Sigmoid colon (tissue), 7 donors: ENCODE measurements around the gene PTGIS. TPM values are rescaled to one million over a fixed set of nuclear protein-coding genes. Genes with fewer than 3 reads are reported as not detected.
A peak's percentile ranks its signal among the peaks of the same experiment; 100 is the strongest.

ENCODE experiments used
- DNase-seq: peaks from one replicate; pipeline ENCODE4 v3.0.0-alpha.2; 2019
- H3K27ac ChIP-seq, 4 donors: fragments of 200-600 bp; sonication (generic); one replicate each; pipeline ENCODE4 v1.5.1; 2016 to 2019; ENCODE audit warnings: mild to moderate bottlenecking in 1 of 4
- H3K27me3 ChIP-seq, 3 donors: fragments of 200-600 bp; sonication (generic); one replicate each; pipeline ENCODE4 v1.5.1; 2019; ENCODE audit warnings: mild to moderate bottlenecking in 1 of 3
- H3K36me3 ChIP-seq, 4 donors: fragments of 200-600 bp; sonication (generic); one replicate each; pipeline ENCODE4 v1.5.1; 2016 to 2019
- H3K4me1 ChIP-seq, 4 donors: fragments of 200-600 bp; sonication (generic); one replicate each; pipeline ENCODE4 v1.5.1; 2017 to 2019
- H3K4me3 ChIP-seq, 4 donors: fragments of 200-600 bp; sonication (generic); one replicate each; pipeline ENCODE4 v1.5.1; 2017 to 2019; ENCODE audit warnings: mild to moderate bottlenecking in 2 of 4, moderate library complexity in 1 of 4
- H3K9me3 ChIP-seq, 4 donors: fragments of 200-600 bp in 3 of 4; sonication (generic) in 3 of 4; one replicate each; pipeline versions ENCODE4 v1.5.1 to v1.6.1; 2013 to 2019
- CTCF ChIP-seq, 4 experiments: fragments of 450-650 bp in 3 of 4; fragments of 200-600 bp in 1 of 4; IDR thresholded peaks; one replicate each; pipeline ENCODE4 v1.5.1; 2016 to 2019; ENCODE audit warnings: antibody characterized with exemption in 4 of 4, mild to moderate bottlenecking in 3 of 4, moderate library complexity in 2 of 4
- EP300 ChIP-seq, 4 donors: sonication (generic); formaldehyde crosslinking; IDR thresholded peaks; one replicate each; pipeline ENCODE4 v1.6.1; 2017; ENCODE audit warnings: antibody characterized with exemption in 4 of 4
- POLR2A ChIP-seq, 2 donors: fragments of 450-650 bp; IDR thresholded peaks; one replicate each; pipeline ENCODE4 v1.6.1; 2016; ENCODE audit warnings: antibody characterized with exemption in 2 of 2, mild to moderate bottlenecking in 2 of 2, moderate library complexity in 2 of 2
- POLR2AphosphoS5 ChIP-seq, 4 donors: sonication (generic); formaldehyde crosslinking; IDR thresholded peaks; one replicate each; pipeline ENCODE4 v1.6.1; 2017; ENCODE audit warnings: antibody characterized with exemption in 4 of 4
- WGBS, 2 donors: extraction: QIAGEN DNeasy Blood & Tissue Kit; methylation state at CpG; one replicate each; pipeline ENCODE4 v1.1.7; 2013; 5-methylcytosine and 5-hydroxymethylcytosine counted together
- intact Hi-C: fragments of 100-400 bp; cut with DNase I; formaldehyde crosslinking; loops from one replicate; pipeline ENCODE4 v1.15.1; 2023
- polyA plus RNA-seq, 3 donors: library from polyadenylated mRNA; stranded (reverse); fragments of 200-250 nt; gene quantifications; one replicate each; pipeline ENCODE4 v1.2.3, GENCODE V29; 2013
- total RNA-seq, 4 donors: library from RNA; depleted of rRNA; stranded (reverse); fragments of >200 nt; gene quantifications; one replicate each; pipeline ENCODE4 v1.1.0, GENCODE V29; 2016
- donor health status: healthy with polysubstance abuse.
- donor health status: Bipolar disorder and iron deficiency.
- donor health status: healthy.

PTGIS gene
- total and polyA plus RNA-seq, 7 donors: 0.46 to 241 (median 55.3) TPM

GRCh38 chr20:49518576-49518975, 49.4 kb downstream of the PTGIS start:
- Histone ChIP-seq H3K27ac (no peak overlapping the region), H3K36me3 (peaks cover 0 to 31% (median under 1%) of the 10 kb centered on the region in 4 donors), H3K4me3 (no peak overlapping the region), H3K9me3 (no peaks in the 10 kb centered on the region), H3K4me1 (no peaks in the 10 kb centered on the region), H3K27me3 (no peaks in the 10 kb centered on the region)
- TF ChIP-seq EP300 (IDR thresholded peaks at IDR 0.05) (no peak), POLR2AphosphoS5 (IDR thresholded peaks at IDR 0.05) (no peak), CTCF (IDR thresholded peaks at IDR 0.05) (no peak), POLR2A (IDR thresholded peaks at IDR 0.05) (no peak)
- intact Hi-C loops: no loop called here
- peak; percentile 39 for DNase-seq
- WGBS, 2 donors: 76 to 79% methylated on average over 5 of the region's 5 CpGs

- no peaks in the 10 kb centered on the region for H3K4me1 ChIP-seq
- H3K27me3 ChIP-seq: no peaks in the 10 kb centered on the region
- intact Hi-C loops: no loop called here
- H3K9me3 ChIP-seq: no peaks in the 10 kb centered on the region
- TF ChIP-seq CTCF (IDR thresholded peaks at IDR 0.05) (no peak), POLR2A (IDR thresholded peaks at IDR 0.05) (no peak), POLR2AphosphoS5 (IDR thresholded peaks at IDR 0.05) (no peak), EP300 (IDR thresholded peaks at IDR 0.05) (no peak)
- no peak overlapping the region for H3K27ac ChIP-seq
- peaks cover 0 to 35% (median 5%) of the 10 kb centered on the region in 4 donors for H3K36me3 ChIP-seq
- H3K4me3 ChIP-seq: no peak overlapping the region
- DNase-seq: peak; percentile 51
- 85 to 91% methylated on average over 4 of the region's 4 CpGs for WGBS, 2 donors
Observed at GRCh38 chr20:49517805-49518100, 50.2 kb downstream of the PTGIS start.

- TF ChIP-seq EP300 (IDR thresholded peaks at IDR 0.05): no peak
- no peak for TF ChIP-seq POLR2A (IDR thresholded peaks at IDR 0.05)
- no peak for TF ChIP-seq CTCF (IDR thresholded peaks at IDR 0.05)
- no peak for TF ChIP-seq POLR2AphosphoS5 (IDR thresholded peaks at IDR 0.05)
- intact Hi-C loops: no loop called here
- DNase-seq: peak; percentile 55
- no peaks in the 10 kb centered on the region for H3K4me1 ChIP-seq
- H3K27ac ChIP-seq: no peak overlapping the region
- no peaks in the 10 kb centered on the region for H3K9me3 ChIP-seq
- whole genome bisulfite sequencing, 2 donors: 77 to 81% methylated on average over 17 of the region's 17 CpGs
- no peaks in the 10 kb centered on the region for H3K27me3 ChIP-seq
- H3K36me3 ChIP-seq: peaks cover 0 to 40% (median 6%) of the 10 kb centered on the region in 4 donors
- H3K4me3 ChIP-seq: no peak overlapping the region
Observed at GRCh38 chr20:49516916-49517804, 50.8 kb downstream of the PTGIS start.

DNA sequence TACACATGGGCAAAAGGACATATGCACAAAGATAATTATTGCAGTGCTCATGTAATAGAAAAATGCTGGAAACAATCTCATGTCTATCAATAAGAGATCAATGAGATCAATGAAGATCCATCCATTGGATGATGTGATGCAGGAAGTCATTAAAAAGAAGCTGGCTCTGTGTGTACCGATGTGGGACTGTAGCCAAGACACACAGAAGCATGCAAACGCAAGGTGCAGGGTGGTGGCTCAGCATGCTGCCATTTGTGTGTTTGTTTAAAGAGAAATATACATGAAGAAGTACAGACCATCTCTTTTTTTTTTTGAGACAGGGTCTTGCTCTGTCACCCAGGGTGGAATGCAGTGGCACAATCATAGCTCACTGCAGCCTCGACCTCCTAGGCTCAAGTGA, 52.4 kb downstream of the PTGIS start:
- intact Hi-C loops: no loop called here
- no peak overlapping the region for H3K27ac ChIP-seq
- peaks cover 0 to 35% (median 6%) of the 10 kb centered on the region in 4 donors for H3K36me3 ChIP-seq
- WGBS, 2 donors: 18 to 46% methylated on average over 3 of the region's 3 CpGs
- no peaks in the 10 kb centered on the region for H3K27me3 ChIP-seq
- DNase-seq: no peak
- H3K4me3 ChIP-seq: no peak overlapping the region
- no peaks in the 10 kb centered on the region for H3K9me3 ChIP-seq
- no peak for TF ChIP-seq POLR2AphosphoS5 (IDR thresholded peaks at IDR 0.05)
- peaks cover 0 to 13% (median 12%) of the 10 kb centered on the region in 4 donors for H3K4me1 ChIP-seq

DNA sequence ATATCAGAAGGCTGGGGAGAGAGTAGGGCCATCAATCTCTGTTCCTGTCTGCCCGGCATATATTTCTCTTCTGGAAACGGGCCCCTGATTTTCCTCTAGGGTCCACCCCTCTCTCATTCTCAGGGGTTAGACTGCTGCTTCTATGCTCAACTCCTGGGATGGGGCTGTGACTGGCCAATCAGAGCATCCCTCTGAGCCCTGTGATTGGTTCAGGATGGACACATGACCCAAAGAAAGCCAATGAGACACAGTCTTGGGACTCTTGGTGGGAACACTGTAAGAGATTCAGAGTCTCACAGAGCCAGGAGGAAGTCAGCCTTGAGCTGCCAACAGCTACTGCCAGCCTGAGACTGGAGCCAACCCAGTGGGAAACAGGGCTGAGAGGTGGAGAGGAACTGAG, 54.4 kb downstream of the PTGIS start:
- WGBS, 2 donors: 86 to 91% methylated on average over 2 of the region's 2 CpGs

More for the DNA sequence above, 54.4 kb downstream of the PTGIS start:
- H3K27me3 ChIP-seq: no peaks in the 10 kb centered on the region
- no peak overlapping the region for H3K4me3 ChIP-seq
- peaks cover 0 to 35% (median 6%) of the 10 kb centered on the region in 4 donors for H3K36me3 ChIP-seq
- intact Hi-C loops: no loop called here
- DNase-seq: no peak
- peaks cover 0 to 30% (median 28%) of the 10 kb centered on the region in 4 donors for H3K4me1 ChIP-seq
- TF ChIP-seq POLR2AphosphoS5 (IDR thresholded peaks at IDR 0.05) (peak in 1 of 4 donors; percentile 10), POLR2A (IDR thresholded peaks at IDR 0.05) (no peak)
- no peaks in the 10 kb centered on the region for H3K9me3 ChIP-seq
- H3K27ac ChIP-seq: peak overlapping the region in 2 of 4 donors; percentile 8 to 18
